GM18951 (cell line): ENCODE measurements around the gene EGFR.

Experiments
- POLR2A ChIP-seq: IDR thresholded peaks from 4 replicates; pipeline ENCODE4 v1.6.1; 2011; ENCODE audit warnings: mild to moderate bottlenecking; ENCODE audit not compliant: insufficient read length, insufficient read depth; ENCODE audit errors: extremely low read depth
- in situ Hi-C: fragments of 300-500 bp; cut with MboI; formaldehyde crosslinking; loops from one replicate; pipeline ENCODE4 v1.12.0; 2022; ENCODE audit warnings: low sequenced_read_pairs, mixed read lengths, inconsistent platforms; ENCODE audit not compliant: unreplicated experiment

The EGFR gene

GRCh38 chr7:55107946-55108345 is 89.1 kb downstream of the EGFR start:
- in situ Hi-C loops, result no loop called here
- TF ChIP-seq POLR2A, result no peak

DNA sequence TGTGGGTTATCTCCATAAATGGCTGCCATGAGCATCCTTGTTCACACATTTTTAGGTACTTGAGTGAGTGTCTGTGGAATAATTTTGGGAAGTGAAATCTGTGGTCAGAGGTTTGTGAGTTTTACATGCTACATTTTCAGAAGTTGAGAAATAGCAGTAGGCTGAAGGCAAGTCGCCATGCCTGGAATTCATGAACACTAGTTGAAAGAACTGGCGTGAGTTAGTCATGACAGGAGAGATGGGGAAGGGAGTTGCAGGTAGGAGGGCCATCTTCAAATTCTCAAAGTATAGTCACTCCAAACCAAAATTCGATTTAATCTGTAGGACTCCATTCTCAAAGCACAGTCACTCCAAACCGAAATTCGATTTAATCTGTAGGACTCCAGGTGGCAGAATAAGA is 89.6 kb downstream of the EGFR start:
- no peak for TF ChIP-seq POLR2A
- in situ Hi-C loops, result no loop called here

DNA sequence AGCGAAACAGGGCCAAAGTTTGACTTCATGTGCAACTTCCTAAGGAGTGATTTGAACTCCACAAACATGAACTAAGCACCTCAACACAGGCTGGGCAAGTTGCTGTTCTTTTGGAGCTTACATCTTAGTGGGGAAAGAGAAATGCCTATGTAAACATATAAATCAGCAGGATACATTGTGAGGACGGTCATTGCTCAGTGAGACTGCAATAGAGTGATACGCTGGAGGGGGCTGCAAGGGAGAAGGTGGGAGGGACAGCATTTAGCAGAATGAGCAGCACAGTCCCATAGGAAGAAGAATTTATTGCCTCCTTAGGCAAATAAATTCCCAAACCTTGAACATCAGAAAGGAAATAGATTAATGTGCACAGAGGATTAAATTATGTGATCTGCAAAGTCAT is 90.0 kb downstream of the EGFR start:
- in situ Hi-C loops, result no loop called here
- no peak for TF ChIP-seq POLR2A

DNA sequence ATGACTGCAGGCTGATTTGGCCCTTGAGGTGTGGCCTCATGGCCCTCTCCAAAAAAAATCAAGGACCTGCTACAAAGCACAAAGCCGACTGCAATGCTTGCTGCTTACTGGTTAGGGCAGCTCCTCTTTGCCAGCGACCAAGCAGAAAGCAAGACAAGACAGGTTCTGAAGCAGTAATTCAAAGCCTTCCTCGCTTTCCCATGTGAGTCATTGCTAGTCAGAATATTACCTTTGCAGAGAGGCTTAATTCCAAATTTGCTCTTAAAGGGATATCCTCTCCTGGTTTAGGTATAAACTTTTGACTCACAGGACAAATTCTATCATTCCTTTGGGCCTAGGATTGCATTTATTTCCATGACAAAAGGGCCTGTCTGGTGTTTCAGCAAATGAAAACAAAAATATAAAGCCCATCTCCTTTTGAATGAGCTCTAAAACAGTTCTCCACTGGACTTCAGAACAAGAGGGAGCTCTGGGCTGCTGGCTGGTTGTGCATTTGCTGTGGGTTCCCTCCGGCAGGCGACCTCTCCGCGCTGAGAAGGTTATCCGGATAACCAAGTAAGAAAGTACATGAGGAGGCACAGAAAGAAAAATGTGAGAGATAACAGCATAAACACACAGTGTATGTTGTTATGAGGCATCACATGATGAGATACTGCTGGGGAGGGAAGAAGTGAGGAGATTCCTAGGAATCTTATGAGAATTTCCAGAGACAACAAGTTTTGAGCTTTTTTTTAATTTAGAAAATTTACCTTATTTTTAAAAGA is 90.8 kb downstream of the EGFR start:
- in situ Hi-C loops, result no loop called here
- no peak for TF ChIP-seq POLR2A

GRCh38 chr7:55110282-55110992 is 91.6 kb downstream of the EGFR start:
- TF ChIP-seq POLR2A, result no peak
- in situ Hi-C loops, result no loop called here

- in situ Hi-C loops, result no loop called here
- no peak for TF ChIP-seq POLR2A
Measured at GRCh38 chr7:55110993-55111361, 92.2 kb downstream of the EGFR start.

DNA sequence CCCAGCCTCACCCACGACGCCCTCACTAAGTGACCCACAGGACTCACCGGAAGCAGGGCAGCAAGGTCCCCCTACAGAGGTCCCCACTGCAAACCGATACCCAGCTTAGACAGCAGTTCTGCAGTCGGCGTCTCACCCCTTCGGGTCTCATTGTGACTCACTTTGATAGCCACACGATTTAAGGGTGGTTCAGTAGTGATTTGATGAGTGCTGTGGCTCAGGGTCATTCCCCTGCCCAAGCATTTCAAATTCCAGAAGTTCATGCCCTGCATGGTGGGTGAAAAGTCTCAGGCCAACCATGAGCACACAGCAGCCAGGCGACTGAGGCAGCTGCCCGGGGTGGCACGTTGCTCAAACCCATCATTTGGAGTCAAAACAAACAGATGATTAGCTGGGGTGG is 93.2 kb downstream of the EGFR start:
- no peak for TF ChIP-seq POLR2A
- in situ Hi-C loops, result no loop called here

GRCh38 chr7:55113760-55114540 is 95.1 kb downstream of the EGFR start:
- no peak for TF ChIP-seq POLR2A
- in situ Hi-C loops, result no loop called here

GRCh38 chr7:55117286-55117685 is 98.5 kb downstream of the EGFR start:
- in situ Hi-C loops, result no loop called here
- no peak for TF ChIP-seq POLR2A

GRCh38 chr7:55118426-55118825 is 99.6 kb downstream of the EGFR start:
- in situ Hi-C loops, result no loop called here
- no peak for TF ChIP-seq POLR2A

GRCh38 chr7:55119571-55119970 is 100.8 kb downstream of the EGFR start:
- in situ Hi-C loops, result no loop called here
- TF ChIP-seq POLR2A, result no peak

DNA sequence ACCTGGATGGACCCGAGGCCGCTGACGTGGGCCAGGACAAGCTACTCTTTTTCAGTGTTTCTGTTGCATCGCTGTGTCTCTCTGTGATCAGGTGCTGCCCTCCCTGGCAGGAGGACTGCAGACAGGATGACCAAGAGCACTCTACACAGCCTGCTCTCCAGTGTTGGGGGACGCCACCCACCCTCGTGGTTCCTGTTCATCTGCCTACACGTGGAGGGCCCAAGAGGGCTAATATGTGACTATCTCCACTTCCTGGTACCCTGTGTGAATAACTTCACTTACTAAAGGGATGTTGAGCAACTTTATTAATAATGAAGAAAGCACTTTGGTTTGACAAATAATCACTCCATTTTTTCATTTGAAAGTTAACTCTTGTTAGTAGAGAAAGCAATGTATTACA is 101.3 kb downstream of the EGFR start:
- no peak for TF ChIP-seq POLR2A
- in situ Hi-C loops, result no loop called here

GRCh38 chr7:55120501-55121198 is 101.8 kb downstream of the EGFR start:
- TF ChIP-seq POLR2A, result no peak
- in situ Hi-C loops, result no loop called here
